GM18508 (cell line): Measurements from ENCODE around the gene CYTH3.
"Not testable (repeated sequence)": the region's sequence is repeated elsewhere in the genome, so short reads cannot be mapped to it uniquely, and the experiment has no call there.

Experiments
- ATAC-seq: cut with Tn5 transposase; IDR thresholded peaks from one replicate; pipeline ENCODE4 v1.9.1; 2021; ENCODE audit warnings: moderate number of reproducible peaks; ENCODE audit not compliant: insufficient read depth, unreplicated experiment

The CYTH3 gene

DNA sequence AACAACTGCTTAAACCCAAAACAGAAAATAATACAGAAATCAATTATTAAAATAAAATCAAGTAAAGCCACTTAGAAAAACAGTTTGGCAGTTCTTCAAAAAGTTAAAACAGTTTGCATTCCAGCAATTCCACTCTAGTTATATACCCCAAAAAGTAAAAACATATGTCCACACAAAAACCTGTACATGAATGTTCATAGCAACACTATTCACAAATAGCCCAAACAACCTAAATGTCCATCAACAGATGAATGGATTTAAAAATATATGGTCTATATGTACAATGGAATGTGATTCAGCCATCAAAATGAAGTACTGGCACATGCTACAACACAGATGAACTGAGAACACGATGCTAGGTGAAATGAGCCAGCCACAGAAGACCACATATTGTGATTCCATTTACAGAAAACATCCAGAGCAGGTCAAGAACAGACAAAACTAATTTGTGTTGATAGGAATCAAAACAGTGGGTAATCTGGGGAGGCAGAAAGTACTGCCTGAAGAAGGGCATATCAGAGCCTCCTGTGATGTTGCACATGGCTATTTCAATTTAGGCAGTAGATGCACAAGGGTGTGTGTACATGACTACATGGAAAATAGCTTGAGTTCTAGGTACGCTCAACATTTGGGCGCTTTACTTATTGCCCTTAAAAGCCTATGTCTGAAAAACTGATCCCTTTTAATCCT is 66.3 kb downstream of the CYTH3 start:
- no peak for ATAC-seq

DNA sequence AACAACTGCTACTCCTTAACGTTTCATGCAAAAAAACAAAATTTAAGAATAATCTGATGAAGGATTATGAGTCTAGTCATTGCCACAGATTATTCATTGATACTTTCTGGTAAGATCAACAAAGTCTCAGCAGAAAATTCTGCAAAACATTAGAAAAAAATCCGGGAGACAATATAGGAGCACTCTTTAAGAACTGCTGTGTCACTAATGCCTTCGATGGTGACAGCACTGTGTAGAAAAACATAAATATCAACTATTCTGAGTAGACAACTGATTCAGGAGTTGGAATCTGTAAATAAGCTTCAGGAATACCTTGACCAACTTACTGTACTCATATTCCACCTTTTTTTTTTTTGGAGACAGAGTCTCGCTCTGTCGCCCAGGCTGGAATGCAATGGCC is 69.0 kb downstream of the CYTH3 start:
- no peak for ATAC-seq

DNA sequence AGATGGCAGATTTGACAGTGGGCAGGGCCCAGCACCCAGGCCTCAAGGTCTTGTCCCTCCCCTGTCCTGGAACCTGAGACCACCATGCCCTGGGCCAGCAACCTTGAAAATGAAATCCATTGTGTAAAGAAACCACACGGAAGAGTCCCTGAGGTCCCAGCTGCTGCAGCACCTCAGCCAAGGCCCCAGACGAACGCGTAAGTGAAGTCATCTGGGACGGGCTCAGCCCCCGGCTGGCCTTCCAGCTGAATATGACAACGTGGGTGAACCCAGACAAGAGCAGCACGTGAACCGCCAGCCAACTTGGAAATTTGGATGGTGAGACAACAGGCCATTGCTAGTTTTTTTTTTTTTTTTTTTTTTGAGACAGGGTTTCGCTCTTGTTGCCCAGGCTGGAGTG is 70.3 kb downstream of the CYTH3 start:
- no peak for ATAC-seq

DNA sequence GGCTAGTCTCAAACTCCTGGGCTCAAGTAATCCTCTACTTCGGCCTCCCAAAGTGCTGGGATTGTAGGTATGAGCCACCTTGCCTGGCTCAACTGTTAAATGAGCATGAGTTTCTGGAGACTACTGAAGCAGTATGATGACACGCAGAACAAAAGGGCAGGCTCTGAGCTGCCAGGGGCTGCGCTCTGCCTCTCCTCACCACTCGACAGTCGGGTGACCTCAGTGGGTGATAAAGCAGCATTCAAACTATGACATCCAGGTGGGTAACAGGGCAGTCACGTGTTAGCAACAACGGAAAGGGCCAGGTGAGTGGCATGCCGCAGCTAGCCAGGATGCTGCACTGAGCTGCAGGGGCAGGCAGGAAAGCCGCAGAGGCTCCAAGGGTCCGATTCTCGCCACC is 71.5 kb downstream of the CYTH3 start:
- ATAC-seq = no peak

DNA sequence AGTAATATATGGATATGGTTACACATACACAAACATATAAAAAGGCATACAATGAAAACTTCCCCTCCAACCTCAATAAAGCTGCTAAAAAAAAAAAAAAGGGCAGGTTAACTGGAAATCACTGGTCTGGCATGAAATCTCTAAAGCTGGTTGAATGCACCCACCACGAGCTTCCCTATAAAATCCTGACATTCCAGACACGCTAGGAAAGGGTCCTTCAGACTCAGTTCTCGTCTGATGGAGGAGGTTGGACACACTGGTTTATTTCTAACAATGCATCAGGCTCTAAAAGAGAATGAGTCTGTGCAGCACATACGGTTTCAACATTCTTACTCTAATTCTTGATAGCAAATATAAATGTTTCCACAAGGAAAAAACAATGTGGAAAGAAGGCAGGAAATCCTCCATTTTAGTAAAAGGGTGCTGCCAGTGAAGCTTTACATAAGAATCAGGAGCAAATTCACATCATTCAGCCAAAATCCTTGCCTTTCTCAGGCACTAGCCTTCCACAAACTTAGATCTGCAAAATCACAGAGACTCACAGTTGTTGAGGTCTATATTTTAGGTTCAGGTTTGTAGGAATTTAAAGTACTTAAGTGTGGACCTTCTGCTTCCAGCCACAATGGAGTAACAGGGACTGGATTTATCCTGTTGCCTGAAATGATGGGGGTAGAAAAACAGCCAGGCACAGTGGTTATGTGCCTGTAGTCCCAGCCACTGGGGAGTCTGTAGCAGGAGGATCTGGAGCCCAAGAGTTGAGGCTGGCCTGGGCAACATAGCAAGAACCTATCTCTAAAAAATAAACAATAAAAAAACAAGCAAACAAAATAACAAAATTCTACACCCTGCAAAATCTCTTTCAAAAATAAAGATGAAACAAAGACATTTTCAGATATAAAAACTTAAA is 73.5 kb downstream of the CYTH3 start:
- no peak for ATAC-seq

DNA sequence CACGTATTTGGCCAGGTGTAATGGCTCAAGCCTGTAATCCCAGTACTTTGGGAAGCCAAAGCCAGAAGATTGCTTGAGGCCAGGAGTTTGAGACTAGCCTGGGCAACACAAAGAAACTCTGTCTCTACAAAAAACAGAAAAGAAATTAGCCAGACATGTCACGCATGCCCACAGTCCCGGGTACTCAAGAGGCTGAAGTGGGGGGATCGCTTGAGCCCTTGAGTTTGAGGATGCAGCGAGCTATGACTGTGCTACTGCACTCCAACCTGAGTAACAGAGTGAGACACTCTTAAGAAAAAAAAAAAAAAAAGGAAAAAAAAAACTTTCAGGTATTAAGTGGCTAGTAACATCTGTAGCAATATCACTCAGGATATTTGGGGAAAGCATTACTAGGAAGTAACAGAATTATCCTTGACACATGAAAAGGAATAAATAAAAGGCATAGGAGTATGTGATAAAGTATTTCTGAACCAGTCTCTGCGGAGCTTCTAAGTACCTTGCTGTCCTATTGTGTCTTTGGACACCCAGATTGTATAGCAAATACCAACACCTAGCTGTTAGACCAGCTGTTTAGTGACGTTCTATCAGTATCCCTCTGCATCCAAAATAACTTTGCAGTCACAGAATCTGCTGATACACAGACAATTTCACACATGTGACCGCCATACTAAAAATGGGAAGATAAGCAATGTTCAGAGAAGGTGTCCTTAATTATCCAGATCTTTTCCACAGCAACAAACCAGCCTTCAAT is 74.4 kb downstream of the CYTH3 start:
- ATAC-seq = no peak

DNA sequence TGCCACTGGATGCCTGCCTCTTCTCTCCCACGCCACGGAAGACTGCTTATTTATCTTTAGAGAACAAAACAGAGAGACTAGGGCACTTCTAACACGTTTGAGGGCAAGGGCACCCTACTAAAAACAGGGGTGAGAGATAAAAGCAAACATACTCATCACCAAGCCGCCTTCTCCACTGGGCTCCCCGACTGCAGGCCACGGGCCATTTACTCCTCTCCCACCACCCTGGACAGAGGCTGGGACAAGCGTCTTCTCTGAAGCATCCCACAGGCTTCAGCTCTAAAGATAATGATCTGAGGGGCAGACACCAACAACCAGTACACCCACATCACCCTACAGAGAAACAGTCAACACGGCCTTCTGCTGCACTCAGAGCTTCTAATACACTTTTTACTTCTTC is 78.7 kb downstream of the CYTH3 start:
- ATAC-seq = no peak

DNA sequence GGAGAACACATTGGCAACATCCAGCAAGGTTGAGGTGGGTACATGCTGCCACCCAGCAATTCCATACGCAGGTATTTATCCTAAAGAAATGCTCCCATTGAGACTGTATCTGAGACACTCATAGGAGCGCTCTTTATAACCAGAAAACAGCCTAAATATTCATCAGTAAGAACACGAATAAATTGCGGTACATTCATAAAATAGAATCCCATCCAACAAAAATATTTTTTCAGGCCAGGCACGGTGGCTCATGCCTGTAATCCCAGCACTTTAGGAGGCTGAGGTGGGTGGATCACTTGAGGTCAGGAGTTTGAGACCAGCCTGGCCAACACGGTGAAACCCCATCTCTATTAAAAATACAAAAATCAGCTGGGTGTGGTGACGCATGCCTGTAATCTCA is 81.9 kb downstream of the CYTH3 start:
- not testable (repeated sequence) for ATAC-seq

DNA sequence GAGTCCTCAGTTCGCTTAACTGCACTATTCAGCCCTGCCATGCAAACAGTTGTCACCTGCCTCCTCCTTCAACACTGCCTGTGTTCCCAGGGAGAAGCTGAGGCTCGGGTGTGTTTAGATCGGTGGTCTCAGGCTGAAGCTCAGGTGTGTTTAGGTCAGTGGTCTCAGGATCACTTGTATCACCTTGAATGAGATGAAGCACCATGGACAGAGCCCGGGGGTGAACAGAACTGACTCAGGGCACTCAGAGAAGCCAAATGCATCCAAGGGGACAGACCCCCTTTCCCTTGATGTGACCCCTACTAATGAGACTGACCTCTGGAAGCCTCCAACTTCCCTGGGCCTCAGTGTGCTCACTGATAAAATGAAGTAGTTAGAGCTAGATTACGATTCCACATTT is 84.0 kb downstream of the CYTH3 start:
- ATAC-seq = no peak

DNA sequence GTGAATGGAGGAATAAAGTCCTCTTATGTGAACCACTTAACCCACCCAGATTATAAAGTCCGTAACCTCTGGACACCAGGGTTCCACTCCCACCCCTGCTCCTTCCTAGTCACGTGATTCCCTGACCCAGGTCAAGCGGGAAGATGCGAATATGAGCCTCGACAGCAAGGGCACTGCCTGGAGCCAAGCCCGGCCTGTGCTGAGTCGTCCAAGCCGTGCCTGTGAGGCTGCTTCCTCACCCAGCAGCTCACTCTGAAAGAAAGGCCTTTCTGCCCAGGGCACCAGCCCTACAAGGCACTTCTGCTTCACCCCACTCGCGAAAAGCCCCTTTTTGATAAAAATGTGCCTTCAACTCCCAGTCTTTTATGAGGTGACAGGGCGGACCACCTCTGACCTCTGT is 85.8 kb downstream of the CYTH3 start:
- ATAC-seq = no peak

DNA sequence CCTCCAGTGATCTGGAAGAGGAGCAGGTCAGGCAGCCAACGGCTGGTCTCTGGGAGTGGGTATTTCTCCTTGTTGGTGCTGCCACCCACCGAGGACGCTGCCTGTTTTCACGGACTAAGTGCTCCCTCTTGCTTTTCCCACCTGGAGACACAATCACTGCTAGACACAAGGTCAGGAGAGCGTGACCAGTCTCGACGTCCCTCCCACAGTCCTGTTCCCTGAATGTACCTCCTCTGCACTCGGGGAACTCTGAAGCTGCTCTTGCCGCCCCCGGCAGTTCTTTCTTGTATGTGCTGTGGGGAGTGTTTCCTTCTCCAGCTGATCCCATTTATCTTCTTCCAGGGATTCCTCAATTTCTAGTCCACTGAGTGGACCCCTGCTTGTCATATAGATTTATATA is 89.4 kb downstream of the CYTH3 start:
- ATAC-seq = no peak

DNA sequence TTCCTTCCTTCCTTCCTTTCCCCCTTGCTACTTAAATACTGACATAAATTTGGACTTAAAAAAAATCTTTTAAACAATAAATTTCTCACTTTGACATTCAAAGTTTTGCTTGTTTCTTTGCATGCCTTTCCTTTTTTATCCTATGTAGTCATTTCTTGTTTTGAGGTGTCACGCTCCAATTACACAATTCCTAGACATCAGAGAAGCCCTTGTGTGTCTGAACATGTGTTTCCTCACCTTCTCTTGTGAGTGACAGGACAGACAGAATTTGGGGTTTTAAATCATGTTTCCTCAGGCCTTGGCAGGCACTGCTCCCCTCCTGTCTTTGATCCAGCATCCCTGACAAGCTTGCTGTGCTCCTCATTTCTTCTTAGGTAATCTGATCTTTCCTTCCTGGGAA is 91.3 kb downstream of the CYTH3 start:
- ATAC-seq = no peak

DNA sequence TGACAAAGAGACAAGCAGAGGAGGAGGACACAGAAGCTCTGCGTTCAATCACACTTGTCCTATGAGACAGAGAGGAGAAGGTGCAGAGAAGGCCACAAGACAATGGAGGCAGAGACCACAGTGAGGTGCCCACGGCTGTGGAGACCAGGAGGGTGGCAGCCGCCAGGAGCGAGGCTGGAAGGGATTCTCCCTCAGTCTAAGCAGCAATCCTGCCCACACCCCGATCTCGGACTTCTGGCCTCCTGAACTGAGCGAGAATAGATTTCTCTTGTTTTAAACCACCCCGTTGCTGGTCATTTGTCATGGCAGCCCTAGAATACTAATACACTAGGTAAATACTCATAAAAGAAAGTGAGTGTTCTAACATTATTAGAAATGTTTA is 92.1 kb downstream of the CYTH3 start:
- no peak for ATAC-seq

DNA sequence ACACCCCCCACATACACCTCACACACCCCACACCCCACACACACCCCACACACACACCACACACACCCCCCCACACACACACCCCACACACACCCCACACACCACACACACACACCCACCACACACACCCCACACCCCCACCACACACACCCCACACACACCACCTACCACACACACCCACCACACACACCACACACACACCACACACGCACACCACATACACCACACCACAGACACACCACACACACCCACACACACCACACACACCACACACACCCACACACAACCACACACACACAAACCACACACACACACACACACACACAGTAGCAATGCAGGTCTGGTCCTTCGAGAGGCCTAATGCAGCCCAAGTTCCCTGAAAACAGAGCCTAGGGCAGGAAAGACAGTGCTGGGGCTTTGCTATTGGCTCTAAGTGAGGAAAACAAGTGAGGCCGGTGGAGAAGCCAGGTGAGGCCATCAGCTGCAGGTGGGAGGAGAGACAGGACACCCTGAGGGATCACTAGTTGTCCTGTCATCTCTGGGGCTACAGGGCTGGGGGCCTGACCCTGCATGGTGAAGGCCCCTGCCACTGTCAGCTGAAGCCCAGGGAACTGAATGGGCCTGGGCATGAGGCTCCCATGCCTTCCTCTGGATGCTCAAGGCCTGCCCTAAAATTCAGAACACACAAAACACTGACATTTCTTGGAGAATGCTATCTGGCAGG is 92.6 kb downstream of the CYTH3 start:
- no peak for ATAC-seq

DNA sequence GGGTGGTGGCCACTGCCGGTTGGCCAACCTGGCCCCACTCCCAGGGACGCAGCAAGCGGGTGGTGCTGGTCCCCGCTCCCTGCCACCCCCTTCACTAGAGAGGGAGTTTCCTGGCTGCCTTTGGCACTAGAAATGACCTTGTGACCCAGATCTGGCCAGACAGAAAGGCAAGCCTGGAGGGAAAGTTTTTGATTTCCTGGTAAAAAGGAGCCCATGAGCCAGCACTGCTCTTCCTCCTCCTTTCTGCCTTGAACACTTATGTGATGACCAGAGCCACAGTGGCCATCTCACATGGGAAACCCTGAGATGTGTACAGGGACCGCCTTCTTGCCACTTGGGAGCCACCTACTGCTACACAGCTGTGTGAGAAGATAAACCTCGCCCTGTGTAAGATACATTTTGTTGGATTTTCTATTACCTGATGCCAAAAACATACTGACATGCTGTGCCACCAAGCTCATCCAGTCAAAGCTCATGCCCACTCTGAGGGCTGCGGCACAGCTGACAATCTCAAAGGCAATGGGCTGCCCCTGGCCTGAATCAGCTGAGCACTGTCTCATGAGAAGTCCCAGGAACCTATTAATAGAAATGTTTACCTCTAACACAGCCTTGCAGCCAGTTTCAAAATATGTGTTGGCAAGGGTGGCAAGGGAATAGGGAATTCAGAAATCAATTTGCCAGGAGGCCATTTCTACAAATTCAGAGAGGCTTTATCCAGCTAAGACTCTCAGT is 94.0 kb downstream of the CYTH3 start:
- ATAC-seq = no peak

DNA sequence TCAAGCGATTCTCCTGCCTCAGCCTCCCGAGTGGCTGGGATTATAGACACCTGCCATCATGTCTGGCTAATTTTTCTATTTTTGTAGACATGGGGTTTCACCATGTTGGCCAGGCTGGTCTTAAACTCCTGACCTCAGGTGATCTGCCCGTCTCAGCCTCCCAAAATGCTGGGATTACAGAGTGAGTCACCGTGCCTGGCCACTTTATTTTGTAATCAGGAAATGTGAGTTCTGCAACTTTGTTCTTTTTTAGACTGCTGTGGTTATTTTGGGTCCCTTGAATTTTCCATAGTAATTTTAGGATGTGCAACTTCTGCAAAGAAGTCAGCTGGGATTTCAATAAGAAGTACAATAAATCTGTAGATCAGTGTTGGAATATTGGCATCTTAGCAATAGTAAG is 96.8 kb downstream of the CYTH3 start:
- ATAC-seq = no peak

DNA sequence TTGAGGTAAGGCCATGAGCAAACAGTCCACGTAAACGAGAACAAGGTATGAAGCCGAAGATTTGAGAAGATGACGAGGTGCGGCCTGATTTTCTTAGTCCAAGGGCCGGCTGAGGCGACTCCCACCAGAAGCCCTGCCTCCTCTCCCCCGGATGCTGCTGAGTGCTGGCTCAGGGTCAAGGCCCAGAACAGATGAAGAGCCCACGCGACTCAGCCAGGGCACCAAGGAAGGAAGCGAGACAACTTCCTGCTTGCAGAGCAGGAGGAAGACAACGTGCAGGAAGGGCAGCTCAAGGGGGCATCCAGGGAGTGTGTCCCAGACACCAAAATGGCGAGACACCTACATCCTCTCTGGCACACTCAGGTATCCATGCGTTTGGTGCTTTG is 99.5 kb downstream of the CYTH3 start:
- ATAC-seq = no peak

DNA sequence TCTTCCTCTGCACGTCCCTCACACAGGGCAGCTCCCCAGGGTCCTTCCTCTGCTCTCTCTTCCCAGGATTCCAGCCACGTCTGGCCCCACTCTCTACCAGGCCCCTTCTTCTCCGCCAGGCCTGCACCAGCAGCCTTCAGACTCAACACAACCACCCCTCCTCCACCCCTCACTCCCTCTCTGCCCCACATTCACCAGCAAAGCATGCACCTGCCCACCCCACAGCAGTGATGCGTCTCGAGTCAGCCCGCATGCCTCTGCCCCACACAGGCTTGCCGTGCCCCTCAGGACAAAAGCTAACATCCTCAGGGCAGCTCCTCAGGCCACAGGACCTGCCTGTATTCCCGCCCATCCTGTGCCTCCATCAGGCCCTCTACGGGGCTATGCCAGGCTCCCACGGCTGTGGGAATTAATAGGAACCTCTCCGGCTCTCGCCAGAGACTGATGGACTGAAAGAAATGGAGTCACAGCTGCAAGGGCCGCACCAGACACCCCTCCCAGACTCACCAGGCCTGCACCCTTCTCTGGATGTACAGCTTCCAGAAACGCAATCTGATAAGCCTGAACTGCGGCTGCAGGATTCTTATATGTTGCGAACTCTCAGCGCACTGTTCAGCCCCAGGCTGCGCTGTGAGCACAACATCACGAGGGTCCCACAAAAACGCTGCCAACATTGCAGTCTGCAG is 100.1 kb downstream of the CYTH3 start:
- no peak for ATAC-seq

DNA sequence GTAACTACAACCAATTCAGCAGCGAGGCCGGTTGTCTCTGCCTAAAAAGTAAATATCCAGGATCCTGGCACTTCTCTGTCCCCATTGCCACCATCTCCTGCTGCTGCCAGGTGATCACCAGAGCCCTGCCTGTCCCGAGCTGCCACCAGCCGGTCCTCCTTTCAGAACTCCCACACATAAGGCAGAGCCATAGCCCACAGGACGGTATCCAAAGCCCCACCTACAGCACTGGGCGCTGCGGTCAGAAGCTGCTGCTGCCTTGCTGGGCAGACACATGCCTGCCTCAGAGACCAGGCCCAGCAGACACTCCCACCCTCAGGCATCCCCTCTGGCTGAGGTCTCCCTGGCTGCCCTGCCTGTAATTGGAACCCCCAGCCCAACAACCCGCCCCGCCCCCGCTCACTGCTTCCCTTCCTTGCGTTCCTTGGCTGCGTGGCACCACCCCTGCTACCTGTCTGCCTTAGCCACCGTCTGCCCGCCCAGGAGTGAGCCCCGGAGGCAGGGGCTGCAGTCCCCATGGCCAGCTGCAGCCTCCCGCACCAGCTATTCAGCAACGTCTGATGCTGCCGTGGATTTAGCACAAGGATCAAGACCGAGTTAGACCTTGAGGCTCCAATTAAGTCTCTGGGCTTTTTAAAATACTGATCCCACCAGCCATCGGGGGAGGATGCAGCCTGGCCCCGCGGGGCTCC is 100.7 kb downstream of the CYTH3 start:
- no peak for ATAC-seq
